Osteocyte (in vitro differentiated cells): Measurements from ENCODE around the gene CATSPERD. TPM values are rescaled to one million over a fixed set of nuclear protein-coding genes. Genes with fewer than 3 reads are reported as not detected.

Experiments used
- DNase-seq: peaks from one replicate; pipeline ENCODE4 v3.0.0; 2021; ENCODE audit warnings: mixed read lengths; ENCODE audit not compliant: unreplicated experiment; ENCODE audit errors: extremely low spot score
- H3K27ac Mint-ChIP-seq: one replicate; pipeline ENCODE4 v1.8.0; 2021; ENCODE audit warnings: mild to moderate bottlenecking, mixed read lengths; ENCODE audit not compliant: unreplicated experiment
- H3K27me3 Mint-ChIP-seq: one replicate; pipeline ENCODE4 v1.8.0; 2021; ENCODE audit warnings: mixed read lengths; ENCODE audit not compliant: unreplicated experiment
- H3K36me3 Mint-ChIP-seq: one replicate; pipeline ENCODE4 v1.8.0; 2021; ENCODE audit warnings: mixed read lengths; ENCODE audit not compliant: unreplicated experiment
- H3K4me1 Mint-ChIP-seq: one replicate; pipeline ENCODE4 v1.8.0; 2021; ENCODE audit warnings: mixed read lengths; ENCODE audit not compliant: unreplicated experiment
- H3K4me3 Mint-ChIP-seq: one replicate; pipeline ENCODE4 v1.8.0; 2021; ENCODE audit warnings: mild to moderate bottlenecking, moderate library complexity, mixed read lengths; ENCODE audit not compliant: unreplicated experiment
- H3K9me3 Mint-ChIP-seq: one replicate; pipeline ENCODE4 v1.8.0; 2021; ENCODE audit warnings: mixed read lengths; ENCODE audit not compliant: unreplicated experiment
- total RNA-seq: library from RNA; stranded (reverse); gene quantifications from 2 replicates; pipeline ENCODE4 v1.2.1, GENCODE V29; 2021
- TF ChIP-seq, protein P1 (sequence below): fragments of 200-600 bp; sonication (generic); IDR thresholded peaks from 2 replicates; pipeline ENCODE4 v1.5.0; 2021; ENCODE audit warnings: antibody characterized with exemption, mild to moderate bottlenecking, moderate library complexity

The CATSPERD gene
- total RNA-seq, 1 donor from 2014 or later = not detected

DNA sequence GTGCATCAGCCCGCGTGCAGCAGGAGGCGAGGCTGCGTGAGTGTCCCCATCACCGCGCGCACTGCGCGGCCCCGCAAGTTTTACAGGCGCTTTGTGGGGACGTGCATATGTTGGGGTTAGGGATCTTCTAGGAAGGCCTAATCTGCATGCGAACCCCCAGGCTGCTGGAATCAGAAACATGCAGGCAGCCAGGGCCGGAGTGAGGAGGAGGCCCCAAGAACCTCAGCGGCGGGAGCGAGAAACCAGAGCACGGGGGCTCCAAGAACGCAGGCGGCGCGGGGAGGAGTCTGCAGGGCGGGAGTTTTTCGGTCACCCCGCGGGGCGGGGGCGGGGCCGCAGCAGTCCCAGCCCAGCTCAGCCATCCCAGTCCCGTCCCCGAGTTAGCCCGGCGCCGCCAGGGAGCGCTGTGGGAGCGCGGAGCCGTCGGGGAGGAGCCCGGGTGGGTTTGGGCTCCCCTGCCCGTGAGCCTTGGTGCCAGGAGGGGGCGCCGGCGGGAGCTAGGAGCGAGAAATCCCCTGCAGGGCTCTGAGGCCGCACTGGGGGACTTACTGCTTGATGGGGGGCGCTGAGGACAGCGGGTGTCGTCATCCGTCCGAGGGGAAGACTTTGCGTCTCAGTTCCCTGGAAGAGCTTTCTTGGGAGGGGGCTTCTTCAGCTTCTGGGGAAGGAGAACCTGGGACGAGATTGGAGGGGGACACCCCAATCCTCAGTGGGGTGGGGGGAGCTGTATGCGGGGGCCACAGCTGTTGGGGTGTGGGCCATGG is 83.5 kb downstream of the CATSPERD start:
- TF ChIP-seq, protein P1, sequence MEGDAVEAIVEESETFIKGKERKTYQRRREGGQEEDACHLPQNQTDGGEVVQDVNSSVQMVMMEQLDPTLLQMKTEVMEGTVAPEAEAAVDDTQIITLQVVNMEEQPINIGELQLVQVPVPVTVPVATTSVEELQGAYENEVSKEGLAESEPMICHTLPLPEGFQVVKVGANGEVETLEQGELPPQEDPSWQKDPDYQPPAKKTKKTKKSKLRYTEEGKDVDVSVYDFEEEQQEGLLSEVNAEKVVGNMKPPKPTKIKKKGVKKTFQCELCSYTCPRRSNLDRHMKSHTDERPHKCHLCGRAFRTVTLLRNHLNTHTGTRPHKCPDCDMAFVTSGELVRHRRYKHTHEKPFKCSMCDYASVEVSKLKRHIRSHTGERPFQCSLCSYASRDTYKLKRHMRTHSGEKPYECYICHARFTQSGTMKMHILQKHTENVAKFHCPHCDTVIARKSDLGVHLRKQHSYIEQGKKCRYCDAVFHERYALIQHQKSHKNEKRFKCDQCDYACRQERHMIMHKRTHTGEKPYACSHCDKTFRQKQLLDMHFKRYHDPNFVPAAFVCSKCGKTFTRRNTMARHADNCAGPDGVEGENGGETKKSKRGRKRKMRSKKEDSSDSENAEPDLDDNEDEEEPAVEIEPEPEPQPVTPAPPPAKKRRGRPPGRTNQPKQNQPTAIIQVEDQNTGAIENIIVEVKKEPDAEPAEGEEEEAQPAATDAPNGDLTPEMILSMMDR = peak; percentile 95
- peak; percentile 96 for DNase-seq
- peak overlapping the region; percentile 64 for H3K4me3 Mint-ChIP-seq
- H3K27me3 Mint-ChIP-seq = peaks cover 32% of the 10 kb centered on the region
- no peaks in the 10 kb centered on the region for H3K9me3 Mint-ChIP-seq
- no peaks in the 10 kb centered on the region for H3K36me3 Mint-ChIP-seq
- H3K4me1 Mint-ChIP-seq = peaks cover 5% of the 10 kb centered on the region
- no peak overlapping the region for H3K27ac Mint-ChIP-seq

- no peak within 1 kb of the TSS for H3K27ac Mint-ChIP-seq
- TF ChIP-seq, protein P1 = no peak
- no peaks in the 10 kb centered on the region for H3K36me3 Mint-ChIP-seq
- peaks cover 5% of the 10 kb centered on the region for H3K4me1 Mint-ChIP-seq
- H3K4me3 Mint-ChIP-seq = peak within 1 kb of the TSS; percentile 64
- H3K9me3 Mint-ChIP-seq = no peaks in the 10 kb centered on the region
- H3K27me3 Mint-ChIP-seq = peaks cover 31% of the 10 kb centered on the region
- no peak for DNase-seq
These were observed 84.4 kb downstream of the CATSPERD start, which contains the start of gene NRTN for GRCh38 chr19:5804516-5805461. Gene NRTN, plus strand, starts transcription at chr19:5805067. Its CDS starts 19,099 bp downstream, at chr19:5824166.

DNA sequence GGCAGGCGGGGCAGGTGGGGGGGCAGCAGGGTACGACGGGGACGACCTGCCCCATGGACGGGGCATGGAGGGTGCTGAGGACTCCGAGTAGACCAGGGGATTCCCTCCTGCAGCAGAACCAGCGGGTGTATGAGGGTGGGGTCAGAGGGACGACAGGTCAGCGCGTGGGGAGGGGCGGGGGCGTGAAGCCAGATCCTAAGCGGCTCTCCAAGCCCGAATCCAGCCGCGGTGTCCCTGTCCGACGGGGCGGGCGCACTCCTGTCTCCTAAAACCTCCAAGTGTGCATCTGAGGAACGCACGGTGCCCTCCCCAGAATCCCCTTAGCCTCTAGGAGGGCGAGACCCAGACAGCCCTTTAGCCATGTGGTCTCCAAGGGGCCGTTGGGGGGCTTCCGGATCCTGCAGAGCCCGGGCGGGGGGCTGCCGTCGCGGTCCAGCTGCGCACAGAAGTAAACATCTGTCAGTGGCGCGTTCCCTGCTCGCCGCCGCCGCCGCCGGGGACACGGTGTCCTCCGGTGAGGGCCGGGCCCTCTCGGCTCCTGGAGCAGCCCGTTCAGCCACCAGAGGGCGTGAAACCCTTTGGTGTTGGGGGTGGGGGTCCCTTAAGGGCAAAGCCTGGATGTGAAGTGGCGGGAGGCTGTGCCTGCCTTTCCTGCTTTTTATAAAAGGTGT is 85.2 kb downstream of the CATSPERD start:
- Mint-ChIP-seq H3K4me3 (no peak overlapping the region), H3K27me3 (peaks cover 31% of the 10 kb centered on the region), H3K36me3 (no peaks in the 10 kb centered on the region), H3K9me3 (no peaks in the 10 kb centered on the region), H3K4me1 (peaks cover 5% of the 10 kb centered on the region), H3K27ac (no peak overlapping the region)
- DNase-seq = no peak
- TF ChIP-seq, protein P1 = peak; percentile 75

GRCh38 chr19:5806133-5806489 is 85.7 kb downstream of the CATSPERD start:
- no peaks in the 10 kb centered on the region for H3K36me3 Mint-ChIP-seq
- TF ChIP-seq, protein P1 = no peak
- H3K27ac Mint-ChIP-seq = no peak overlapping the region
- H3K4me1 Mint-ChIP-seq = peaks cover 5% of the 10 kb centered on the region
- peaks cover 31% of the 10 kb centered on the region for H3K27me3 Mint-ChIP-seq
- no peaks in the 10 kb centered on the region for H3K9me3 Mint-ChIP-seq
- DNase-seq = no peak
- H3K4me3 Mint-ChIP-seq = no peak overlapping the region
